GM23338 (cell line): ENCODE results near the gene TP53BP2. TPM values are rescaled to one million over a fixed set of nuclear protein-coding genes. Genes with fewer than 3 reads are reported as not detected.

Experiments
- ATAC-seq: fragments of 200-7000 bp; cut with Tn5 transposase; 3 replicates; pipeline ENCODE4 v1.9.1; 2020
- DNase-seq: peaks from one replicate; pipeline ENCODE4 v3.0.0-alpha.2; 2015; ENCODE audit warnings: low spot score
- H2AFZ ChIP-seq: fragments of 200-600 bp; sonication (generic); 2 replicates; pipeline ENCODE4 v1.8.0; 2016; ENCODE audit warnings: antibody characterized with exemption, mild to moderate bottlenecking, moderate library complexity
- H3F3A ChIP-seq: fragments of 200-600 bp; sonication (generic); replicated peaks from 2 replicates; pipeline ENCODE4 v1.8.0; 2017; ENCODE audit warnings: antibody characterized with exemption, mixed run types, low read depth
- H3K27ac ChIP-seq: fragments of 200-600 bp; sonication (generic); 2 replicates; pipeline ENCODE4 v1.6.1; 2016; ENCODE audit warnings: low read depth
- H3K27me3 ChIP-seq: fragments of 200-600 bp; sonication (generic); 2 replicates; pipeline ENCODE4 v1.8.0; 2016; ENCODE audit warnings: mild to moderate bottlenecking, mixed run types, moderate library complexity; ENCODE audit not compliant: insufficient read depth
- H3K36me3 ChIP-seq: fragments of 200-600 bp; sonication (generic); 2 replicates; pipeline ENCODE4 v1.8.0; 2016; ENCODE audit warnings: mild to moderate bottlenecking; ENCODE audit not compliant: insufficient read depth
- H3K4me1 ChIP-seq: fragments of 200-600 bp; sonication (generic); 2 replicates; pipeline ENCODE4 v1.8.0; 2016; ENCODE audit warnings: mild to moderate bottlenecking, moderate library complexity; ENCODE audit not compliant: insufficient read depth
- H3K4me2 ChIP-seq: fragments of 200-600 bp; sonication (generic); 2 replicates; pipeline ENCODE4 v1.7.1; 2017; ENCODE audit warnings: mixed run types
- H3K4me3 ChIP-seq: fragments of 200-600 bp; sonication (generic); 2 replicates; pipeline ENCODE4 v1.6.1; 2016; ENCODE audit warnings: mixed run types
- H3K79me2 ChIP-seq: fragments of 200-600 bp; sonication (generic); replicated peaks from 2 replicates; pipeline ENCODE4 v1.8.0; 2017; ENCODE audit warnings: mild to moderate bottlenecking; ENCODE audit not compliant: insufficient read depth
- H3K9me2 ChIP-seq: fragments of 200-600 bp; sonication (generic); 2 replicates; pipeline ENCODE4 v1.8.0; 2017; ENCODE audit not compliant: insufficient read depth
- H4K20me1 ChIP-seq: fragments of 200-600 bp; sonication (generic); replicated peaks from 2 replicates; pipeline ENCODE4 v1.8.0; 2017; ENCODE audit warnings: mild to moderate bottlenecking; ENCODE audit not compliant: insufficient read depth
- H3K27ac Mint-ChIP-seq: 2 replicates; pipeline ENCODE4 v1.8.0; 2020; ENCODE audit warnings: inconsistent platforms, mild to moderate bottlenecking, moderate library complexity, mixed read lengths
- H3K27me3 Mint-ChIP-seq: 3 replicates; pipeline ENCODE4 v1.8.0; 2022; ENCODE audit warnings: low read depth, mild to moderate bottlenecking, moderate library complexity, mixed read lengths, inconsistent platforms; ENCODE audit not compliant: insufficient read depth, poor library complexity
- H3K36me3 Mint-ChIP-seq: 3 replicates; pipeline ENCODE4 v1.8.0; 2021; ENCODE audit warnings: low read depth, mild to moderate bottlenecking, inconsistent platforms, moderate library complexity, mixed read lengths
- H3K4me1 Mint-ChIP-seq: 3 replicates; pipeline ENCODE4 v1.8.0; 2020; ENCODE audit warnings: mild to moderate bottlenecking, inconsistent platforms, mixed read lengths
- H3K4me3 Mint-ChIP-seq: 3 replicates; pipeline ENCODE4 v1.8.0; 2021; ENCODE audit warnings: moderate library complexity, mild to moderate bottlenecking, inconsistent platforms, mixed read lengths
- H3K9me3 Mint-ChIP-seq: 3 replicates; pipeline ENCODE4 v1.8.0; 2020; ENCODE audit warnings: moderate library complexity, mild to moderate bottlenecking, inconsistent platforms, mixed read lengths
- CREB1 ChIP-seq: fragments of 250-450 bp; sonication (Bioruptor Pico); IDR thresholded peaks from 2 replicates; pipeline ENCODE4 v1.5.0; 2020; ENCODE audit warnings: low read depth, mild to moderate bottlenecking, moderate library complexity
- EZH2 ChIP-seq: fragments of 200-600 bp; sonication (generic); IDR thresholded peaks from one replicate; pipeline ENCODE4 v1.8.0; 2017; ENCODE audit warnings: antibody characterized with exemption, mild to moderate bottlenecking, low read depth; ENCODE audit not compliant: unreplicated experiment
- EZH2phosphoT487 ChIP-seq: fragments of 200-600 bp; sonication (generic); IDR thresholded peaks from one replicate; pipeline ENCODE4 v1.8.1; 2018; ENCODE audit warnings: antibody characterized with exemption; ENCODE audit not compliant: unreplicated experiment
- NANOG ChIP-seq: IDR thresholded peaks from 2 replicates; pipeline ENCODE4 v1.6.1; 2016; ENCODE audit warnings: antibody characterized with exemption, borderline replicate concordance
- POLR2AphosphoS5 ChIP-seq: IDR thresholded peaks from 2 replicates; pipeline ENCODE4 v1.6.1; 2016; ENCODE audit warnings: antibody characterized with exemption, low read depth
- ZNF114 ChIP-seq: fragments of 250-450 bp; sonication (Bioruptor Pico); IDR thresholded peaks from 2 replicates; pipeline ENCODE4 v1.5.0; 2020; ENCODE audit warnings: mild to moderate bottlenecking, moderate library complexity
- ZNF331 ChIP-seq: fragments of 250-450 bp; sonication (Bioruptor Pico); IDR thresholded peaks from 2 replicates; pipeline ENCODE4 v1.5.0; 2020; ENCODE audit warnings: low read depth, mild to moderate bottlenecking, moderate library complexity
- polyA plus RNA-seq: library from polyadenylated mRNA; unstranded; fragments of >200 nt; fragmentation: Nextera tagmentation; extraction: Ambion mirVana; gene quantifications from 2 replicates; pipeline ENCODE4 v1.2.1, GENCODE V29; 2016
- total RNA-seq: library from RNA; depleted of rRNA; stranded (reverse); fragments of >200 nt; shearing (Covaris generic); gene quantifications from 2 replicates; pipeline ENCODE4 v1.2.3, GENCODE V29; 2014
- TF ChIP-seq, protein P1 (sequence below): IDR thresholded peaks from one replicate; pipeline ENCODE4 v1.6.1; 2018; ENCODE audit warnings: antibody characterized with exemption; ENCODE audit not compliant: unreplicated experiment
- TF ChIP-seq, protein P2 (sequence below), 2 experiments: fragments of 200-600 bp in 1 of 2; sonication (generic) in 1 of 2; conservative IDR thresholded peaks; 2 replicates each; pipeline versions ENCODE4 v1.5.1 to v1.6.1; 2016 to 2017; ENCODE audit warnings: antibody characterized with exemption in 2 of 2, low read depth in 2 of 2, mild to moderate bottlenecking in 2 of 2, moderate library complexity in 1 of 2
- TF ChIP-seq, protein P3 (sequence below): fragments of 250-450 bp; sonication (Bioruptor Pico); IDR thresholded peaks from 2 replicates; pipeline ENCODE4 v1.5.0; 2020; ENCODE audit warnings: mild to moderate bottlenecking, moderate library complexity
- TF ChIP-seq, protein P4 (sequence below): IDR thresholded peaks from 2 replicates; pipeline ENCODE4 v1.6.1; 2016; ENCODE audit warnings: antibody characterized with exemption

The TP53BP2 gene
- total and polyA plus RNA-seq, 2 experiments from 2014 or later = 10.1 to 32.9 TPM

DNA sequence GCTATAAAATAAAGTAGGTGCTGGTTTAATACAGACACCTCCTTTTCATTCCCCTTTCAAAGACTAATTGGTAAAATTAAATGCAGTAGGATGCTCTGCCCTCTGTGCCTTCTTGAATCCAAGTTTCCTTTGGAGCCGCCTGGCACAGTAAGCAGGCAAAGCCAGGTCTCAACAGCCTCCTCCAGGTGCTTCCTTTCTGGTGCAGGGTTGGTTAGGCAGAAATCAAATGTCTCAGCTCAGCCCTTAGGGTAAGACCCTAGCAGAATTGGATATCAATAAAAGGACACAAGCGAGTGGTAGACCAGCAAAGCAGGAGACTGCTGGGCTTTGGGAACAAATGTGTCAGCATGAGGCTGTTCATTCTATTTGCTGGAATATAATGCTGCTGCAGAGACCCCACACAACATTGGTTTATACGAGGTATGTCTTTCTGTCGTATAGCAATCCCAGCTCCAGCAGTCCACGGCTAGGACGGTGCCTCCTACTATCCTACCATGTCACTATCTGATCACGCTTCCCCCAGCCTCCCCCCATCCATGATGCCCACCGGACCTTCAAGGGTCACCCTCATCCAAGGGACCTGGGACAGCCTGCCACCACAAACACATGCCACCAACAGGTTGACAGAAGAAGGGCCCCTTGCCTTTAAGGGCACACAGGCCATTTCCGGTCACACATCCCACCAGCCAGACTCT is 75.0 kb downstream of the TP53BP2 start:
- H3K9me2 ChIP-seq = no peaks in the 10 kb centered on the region
- no peak overlapping the region for H2AFZ ChIP-seq
- H3K27ac Mint-ChIP-seq = no peak overlapping the region
- no peaks in the 10 kb centered on the region for H3K79me2 ChIP-seq
- H4K20me1 ChIP-seq = no peaks in the 10 kb centered on the region; the same call in 1 of the 2 replicates
- H3K36me3 ChIP-seq = peaks cover 6% of the 10 kb centered on the region; the same call in 1 of the 2 replicates
- TF ChIP-seq NANOG = no peak
- TF ChIP-seq EZH2phosphoT487 = no peak
- TF ChIP-seq, protein P1, sequence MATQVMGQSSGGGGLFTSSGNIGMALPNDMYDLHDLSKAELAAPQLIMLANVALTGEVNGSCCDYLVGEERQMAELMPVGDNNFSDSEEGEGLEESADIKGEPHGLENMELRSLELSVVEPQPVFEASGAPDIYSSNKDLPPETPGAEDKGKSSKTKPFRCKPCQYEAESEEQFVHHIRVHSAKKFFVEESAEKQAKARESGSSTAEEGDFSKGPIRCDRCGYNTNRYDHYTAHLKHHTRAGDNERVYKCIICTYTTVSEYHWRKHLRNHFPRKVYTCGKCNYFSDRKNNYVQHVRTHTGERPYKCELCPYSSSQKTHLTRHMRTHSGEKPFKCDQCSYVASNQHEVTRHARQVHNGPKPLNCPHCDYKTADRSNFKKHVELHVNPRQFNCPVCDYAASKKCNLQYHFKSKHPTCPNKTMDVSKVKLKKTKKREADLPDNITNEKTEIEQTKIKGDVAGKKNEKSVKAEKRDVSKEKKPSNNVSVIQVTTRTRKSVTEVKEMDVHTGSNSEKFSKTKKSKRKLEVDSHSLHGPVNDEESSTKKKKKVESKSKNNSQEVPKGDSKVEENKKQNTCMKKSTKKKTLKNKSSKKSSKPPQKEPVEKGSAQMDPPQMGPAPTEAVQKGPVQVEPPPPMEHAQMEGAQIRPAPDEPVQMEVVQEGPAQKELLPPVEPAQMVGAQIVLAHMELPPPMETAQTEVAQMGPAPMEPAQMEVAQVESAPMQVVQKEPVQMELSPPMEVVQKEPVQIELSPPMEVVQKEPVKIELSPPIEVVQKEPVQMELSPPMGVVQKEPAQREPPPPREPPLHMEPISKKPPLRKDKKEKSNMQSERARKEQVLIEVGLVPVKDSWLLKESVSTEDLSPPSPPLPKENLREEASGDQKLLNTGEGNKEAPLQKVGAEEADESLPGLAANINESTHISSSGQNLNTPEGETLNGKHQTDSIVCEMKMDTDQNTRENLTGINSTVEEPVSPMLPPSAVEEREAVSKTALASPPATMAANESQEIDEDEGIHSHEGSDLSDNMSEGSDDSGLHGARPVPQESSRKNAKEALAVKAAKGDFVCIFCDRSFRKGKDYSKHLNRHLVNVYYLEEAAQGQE = no peak
- TF ChIP-seq POLR2AphosphoS5 = no peak
- TF ChIP-seq, protein P2, sequence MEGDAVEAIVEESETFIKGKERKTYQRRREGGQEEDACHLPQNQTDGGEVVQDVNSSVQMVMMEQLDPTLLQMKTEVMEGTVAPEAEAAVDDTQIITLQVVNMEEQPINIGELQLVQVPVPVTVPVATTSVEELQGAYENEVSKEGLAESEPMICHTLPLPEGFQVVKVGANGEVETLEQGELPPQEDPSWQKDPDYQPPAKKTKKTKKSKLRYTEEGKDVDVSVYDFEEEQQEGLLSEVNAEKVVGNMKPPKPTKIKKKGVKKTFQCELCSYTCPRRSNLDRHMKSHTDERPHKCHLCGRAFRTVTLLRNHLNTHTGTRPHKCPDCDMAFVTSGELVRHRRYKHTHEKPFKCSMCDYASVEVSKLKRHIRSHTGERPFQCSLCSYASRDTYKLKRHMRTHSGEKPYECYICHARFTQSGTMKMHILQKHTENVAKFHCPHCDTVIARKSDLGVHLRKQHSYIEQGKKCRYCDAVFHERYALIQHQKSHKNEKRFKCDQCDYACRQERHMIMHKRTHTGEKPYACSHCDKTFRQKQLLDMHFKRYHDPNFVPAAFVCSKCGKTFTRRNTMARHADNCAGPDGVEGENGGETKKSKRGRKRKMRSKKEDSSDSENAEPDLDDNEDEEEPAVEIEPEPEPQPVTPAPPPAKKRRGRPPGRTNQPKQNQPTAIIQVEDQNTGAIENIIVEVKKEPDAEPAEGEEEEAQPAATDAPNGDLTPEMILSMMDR (conservative IDR thresholded peaks at IDR 0.05; ENCODE audit: low read depth in 2 of 2) = no peak
- TF ChIP-seq EZH2 = no peak
- TF ChIP-seq ZNF114 (CRISPR knock-in tag) = no peak
- TF ChIP-seq, protein P3, sequence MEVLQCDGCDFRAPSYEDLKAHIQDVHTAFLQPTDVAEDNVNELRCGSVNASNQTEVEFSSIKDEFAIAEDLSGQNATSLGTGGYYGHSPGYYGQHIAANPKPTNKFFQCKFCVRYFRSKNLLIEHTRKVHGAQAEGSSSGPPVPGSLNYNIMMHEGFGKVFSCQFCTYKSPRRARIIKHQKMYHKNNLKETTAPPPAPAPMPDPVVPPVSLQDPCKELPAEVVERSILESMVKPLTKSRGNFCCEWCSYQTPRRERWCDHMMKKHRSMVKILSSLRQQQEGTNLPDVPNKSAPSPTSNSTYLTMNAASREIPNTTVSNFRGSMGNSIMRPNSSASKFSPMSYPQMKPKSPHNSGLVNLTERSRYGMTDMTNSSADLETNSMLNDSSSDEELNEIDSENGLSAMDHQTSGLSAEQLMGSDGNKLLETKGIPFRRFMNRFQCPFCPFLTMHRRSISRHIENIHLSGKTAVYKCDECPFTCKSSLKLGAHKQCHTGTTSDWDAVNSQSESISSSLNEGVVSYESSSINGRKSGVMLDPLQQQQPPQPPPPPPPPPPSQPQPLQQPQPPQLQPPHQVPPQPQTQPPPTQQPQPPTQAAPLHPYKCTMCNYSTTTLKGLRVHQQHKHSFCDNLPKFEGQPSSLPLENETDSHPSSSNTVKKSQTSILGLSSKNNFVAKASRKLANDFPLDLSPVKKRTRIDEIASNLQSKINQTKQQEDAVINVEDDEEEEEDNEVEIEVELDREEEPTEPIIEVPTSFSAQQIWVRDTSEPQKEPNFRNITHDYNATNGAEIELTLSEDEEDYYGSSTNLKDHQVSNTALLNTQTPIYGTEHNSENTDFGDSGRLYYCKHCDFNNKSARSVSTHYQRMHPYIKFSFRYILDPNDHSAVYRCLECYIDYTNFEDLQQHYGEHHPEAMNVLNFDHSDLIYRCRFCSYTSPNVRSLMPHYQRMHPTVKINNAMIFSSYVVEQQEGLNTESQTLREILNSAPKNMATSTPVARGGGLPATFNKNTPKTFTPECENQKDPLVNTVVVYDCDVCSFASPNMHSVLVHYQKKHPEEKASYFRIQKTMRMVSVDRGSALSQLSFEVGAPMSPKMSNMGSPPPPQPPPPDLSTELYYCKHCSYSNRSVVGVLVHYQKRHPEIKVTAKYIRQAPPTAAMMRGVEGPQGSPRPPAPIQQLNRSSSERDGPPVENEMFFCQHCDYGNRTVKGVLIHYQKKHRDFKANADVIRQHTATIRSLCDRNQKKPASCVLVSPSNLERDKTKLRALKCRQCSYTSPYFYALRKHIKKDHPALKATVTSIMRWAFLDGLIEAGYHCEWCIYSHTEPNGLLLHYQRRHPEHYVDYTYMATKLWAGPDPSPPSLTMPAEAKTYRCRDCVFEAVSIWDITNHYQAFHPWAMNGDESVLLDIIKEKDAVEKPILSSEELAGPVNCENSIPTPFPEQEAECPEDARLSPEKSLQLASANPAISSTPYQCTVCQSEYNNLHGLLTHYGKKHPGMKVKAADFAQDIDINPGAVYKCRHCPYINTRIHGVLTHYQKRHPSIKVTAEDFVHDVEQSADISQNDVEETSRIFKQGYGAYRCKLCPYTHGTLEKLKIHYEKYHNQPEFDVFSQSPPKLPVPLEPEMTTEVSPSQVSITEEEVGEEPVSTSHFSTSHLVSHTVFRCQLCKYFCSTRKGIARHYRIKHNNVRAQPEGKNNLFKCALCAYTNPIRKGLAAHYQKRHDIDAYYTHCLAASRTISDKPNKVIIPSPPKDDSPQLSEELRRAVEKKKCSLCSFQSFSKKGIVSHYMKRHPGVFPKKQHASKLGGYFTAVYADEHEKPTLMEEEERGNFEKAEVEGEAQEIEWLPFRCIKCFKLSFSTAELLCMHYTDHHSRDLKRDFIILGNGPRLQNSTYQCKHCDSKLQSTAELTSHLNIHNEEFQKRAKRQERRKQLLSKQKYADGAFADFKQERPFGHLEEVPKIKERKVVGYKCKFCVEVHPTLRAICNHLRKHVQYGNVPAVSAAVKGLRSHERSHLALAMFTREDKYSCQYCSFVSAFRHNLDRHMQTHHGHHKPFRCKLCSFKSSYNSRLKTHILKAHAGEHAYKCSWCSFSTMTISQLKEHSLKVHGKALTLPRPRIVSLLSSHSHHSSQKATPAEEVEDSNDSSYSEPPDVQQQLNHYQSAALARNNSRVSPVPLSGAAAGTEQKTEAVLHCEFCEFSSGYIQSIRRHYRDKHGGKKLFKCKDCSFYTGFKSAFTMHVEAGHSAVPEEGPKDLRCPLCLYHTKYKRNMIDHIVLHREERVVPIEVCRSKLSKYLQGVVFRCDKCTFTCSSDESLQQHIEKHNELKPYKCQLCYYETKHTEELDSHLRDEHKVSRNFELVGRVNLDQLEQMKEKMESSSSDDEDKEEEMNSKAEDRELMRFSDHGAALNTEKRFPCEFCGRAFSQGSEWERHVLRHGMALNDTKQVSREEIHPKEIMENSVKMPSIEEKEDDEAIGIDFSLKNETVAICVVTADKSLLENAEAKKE (CRISPR knock-in tag) = no peak
- TF ChIP-seq, protein P4, sequence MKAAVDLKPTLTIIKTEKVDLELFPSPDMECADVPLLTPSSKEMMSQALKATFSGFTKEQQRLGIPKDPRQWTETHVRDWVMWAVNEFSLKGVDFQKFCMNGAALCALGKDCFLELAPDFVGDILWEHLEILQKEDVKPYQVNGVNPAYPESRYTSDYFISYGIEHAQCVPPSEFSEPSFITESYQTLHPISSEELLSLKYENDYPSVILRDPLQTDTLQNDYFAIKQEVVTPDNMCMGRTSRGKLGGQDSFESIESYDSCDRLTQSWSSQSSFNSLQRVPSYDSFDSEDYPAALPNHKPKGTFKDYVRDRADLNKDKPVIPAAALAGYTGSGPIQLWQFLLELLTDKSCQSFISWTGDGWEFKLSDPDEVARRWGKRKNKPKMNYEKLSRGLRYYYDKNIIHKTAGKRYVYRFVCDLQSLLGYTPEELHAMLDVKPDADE = no peak
- TF ChIP-seq CREB1 (CRISPR knock-in tag) = no peak
- no peak for TF ChIP-seq ZNF331 (CRISPR knock-in tag)
- H3K4me2 ChIP-seq = no peak overlapping the region
- DNase-seq (no peak), ATAC-seq (no peak)
- no peak overlapping the region for H3K4me3 ChIP-seq
- no peaks in the 10 kb centered on the region for H3K27me3 ChIP-seq
- no peaks in the 10 kb centered on the region for H3F3A ChIP-seq
- H3K27ac ChIP-seq = no peak overlapping the region
- H3K36me3 Mint-ChIP-seq = peaks cover 45% of the 10 kb centered on the region
- H3K4me3 Mint-ChIP-seq = no peak overlapping the region
- H3K27me3 Mint-ChIP-seq = peaks cover 2% of the 10 kb centered on the region
- 0 out of 2 replicates have a peak, but pooled peaks cover 7% of the 10 kb centered on the region for H3K4me1 ChIP-seq
- peaks cover 7% of the 10 kb centered on the region for H3K9me3 Mint-ChIP-seq
- H3K4me1 Mint-ChIP-seq = peaks cover 11% of the 10 kb centered on the region
